ENCODE measurements around the gene FTSJ1.
A peak's percentile ranks its signal among the peaks of the same experiment; 100 is the strongest.

FTSJ1 gene

GRCh38 chrX:48471504-48471903 is 4.5 kb upstream of the FTSJ1 start:
- no peak for DNase-seq

DNA sequence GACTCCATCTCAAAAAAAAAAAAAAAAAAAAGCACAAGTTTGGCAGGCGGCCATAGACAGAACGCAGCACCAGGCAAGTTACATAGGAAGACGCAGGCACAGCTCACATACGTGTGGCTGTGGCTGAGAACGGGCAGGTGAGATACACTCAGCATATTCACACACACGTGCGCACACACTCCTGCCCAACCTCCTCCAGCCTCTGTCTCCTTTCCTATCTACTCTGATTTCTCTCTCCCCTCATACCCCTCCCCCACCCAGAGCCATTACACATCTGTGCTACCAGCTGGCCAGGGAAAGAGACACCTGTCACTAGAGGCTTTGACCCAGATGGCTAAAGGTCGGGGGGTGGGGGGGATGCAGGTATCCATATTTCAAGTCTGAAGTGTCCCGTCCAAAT is 3.8 kb upstream of the FTSJ1 start:
- DNase-seq = no peak

- no peak for DNase-seq
Measured at GRCh38 chrX:48472851-48473703, 2.9 kb upstream of the FTSJ1 start.

DNA sequence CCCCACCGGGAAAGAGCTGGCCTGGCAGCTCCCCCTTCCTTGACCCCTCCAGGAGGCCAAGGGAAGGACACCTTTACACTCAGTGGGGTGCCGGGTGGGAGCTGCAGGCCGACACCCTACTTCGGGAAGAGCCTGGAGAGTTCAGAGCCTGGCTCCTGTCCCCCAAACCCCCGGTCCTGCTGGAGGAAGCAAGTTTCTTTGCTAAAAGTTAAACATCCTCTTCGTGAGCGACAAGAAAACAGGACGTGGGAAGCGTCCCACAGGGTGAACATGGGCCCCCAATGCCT is 2.4 kb upstream of the FTSJ1 start:
- no peak for DNase-seq

DNA sequence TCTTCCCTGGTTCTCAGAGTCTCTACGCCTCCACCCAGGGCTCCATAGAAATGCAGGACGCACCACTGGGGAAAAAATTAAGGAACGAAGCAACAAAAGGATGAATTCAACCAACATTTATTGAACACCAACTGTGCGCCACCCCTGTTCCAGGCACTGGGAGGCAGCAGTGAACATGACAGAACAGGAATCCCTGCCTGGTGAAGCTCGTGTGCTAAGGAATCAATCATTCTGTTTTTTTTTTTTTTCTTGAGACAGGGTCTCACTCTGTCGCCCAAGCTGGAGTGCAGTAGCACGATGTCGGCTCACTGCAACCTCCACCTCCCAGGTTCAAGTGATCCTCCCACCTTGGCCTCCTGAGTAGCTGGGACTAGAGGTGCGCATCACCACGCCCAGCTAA is 1.9 kb upstream of the FTSJ1 start:
- DNase-seq = no peak

GRCh38 chrX:48474581-48474980 is 1.4 kb upstream of the FTSJ1 start:
- no peak for DNase-seq

GRCh38 chrX:48475296-48475695 is 703 bp upstream of the FTSJ1 start:
- peak; percentile 13 for DNase-seq

DNA sequence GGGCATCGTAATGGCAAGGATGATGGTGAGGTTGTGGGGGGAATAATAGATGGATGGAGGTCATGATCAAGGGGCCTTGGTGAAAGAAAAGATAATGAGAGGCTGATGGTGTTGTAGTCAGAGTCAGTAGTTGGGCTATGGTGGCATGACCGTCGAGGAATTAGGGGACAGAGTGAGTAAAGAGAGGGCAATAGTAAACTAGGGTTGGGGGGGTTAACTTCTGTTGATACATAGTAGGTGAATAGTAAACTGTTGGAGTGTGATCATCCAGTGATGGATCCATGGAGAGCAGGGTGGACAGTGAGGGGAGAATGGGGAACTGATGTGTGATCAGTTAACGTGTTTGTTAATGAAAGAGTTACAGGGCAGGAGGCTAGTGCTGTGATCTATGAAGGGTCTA is 920 bp downstream of the FTSJ1 start:
- DNase-seq = no peak

- no peak for DNase-seq
Measured at GRCh38 chrX:48477960-48478755, 2.2 kb downstream of the FTSJ1 start.

GRCh38 chrX:48478806-48479205 is 2.8 kb downstream of the FTSJ1 start:
- DNase-seq = no peak

DNA sequence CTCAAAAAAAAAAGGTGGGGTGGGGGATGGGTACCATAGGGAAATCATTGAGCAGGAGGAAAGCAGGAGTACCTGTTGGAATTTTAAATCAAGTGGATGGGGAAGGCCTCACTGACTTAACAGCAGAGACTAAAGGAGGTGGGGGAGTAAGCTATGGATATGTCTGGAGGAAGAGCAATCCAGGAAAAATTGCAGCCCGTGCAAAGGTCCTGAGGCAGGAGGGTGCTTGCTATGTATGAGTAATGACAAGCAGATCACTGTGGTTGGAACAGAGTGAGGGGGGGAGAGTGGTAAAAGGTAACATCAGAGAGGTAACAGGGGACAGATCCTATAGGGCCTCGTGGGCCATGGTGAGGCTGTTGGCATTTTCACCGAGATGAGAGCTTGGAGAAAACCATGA is 4.1 kb downstream of the FTSJ1 start:
- DNase-seq = no peak

GRCh38 chrX:48480583-48480982 is 4.6 kb downstream of the FTSJ1 start:
- no peak for DNase-seq

DNA sequence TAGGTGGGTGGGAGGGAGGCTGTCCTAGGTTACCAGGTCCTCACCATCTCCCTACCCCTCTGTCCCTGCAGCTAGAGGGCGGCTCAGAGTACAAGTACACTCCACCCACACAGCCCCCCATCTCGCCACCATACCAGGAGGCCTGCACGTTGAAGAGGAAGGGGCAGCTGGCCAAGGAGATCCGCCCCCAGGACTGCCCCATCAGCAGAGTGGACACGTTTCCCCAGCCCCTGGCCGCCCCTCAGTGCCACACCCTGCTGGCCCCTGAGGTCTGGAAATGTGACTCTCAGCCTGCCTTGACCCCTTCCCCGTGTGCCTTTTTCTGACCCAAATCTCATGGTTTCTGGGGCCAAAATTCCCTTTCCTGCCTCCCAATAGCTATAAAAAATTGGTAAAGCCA is 6.5 kb downstream of the FTSJ1 start:
- no peak for DNase-seq

- DNase-seq = no peak
Measured at GRCh38 chrX:48487362-48487798, 11.4 kb downstream of the FTSJ1 start.

DNA sequence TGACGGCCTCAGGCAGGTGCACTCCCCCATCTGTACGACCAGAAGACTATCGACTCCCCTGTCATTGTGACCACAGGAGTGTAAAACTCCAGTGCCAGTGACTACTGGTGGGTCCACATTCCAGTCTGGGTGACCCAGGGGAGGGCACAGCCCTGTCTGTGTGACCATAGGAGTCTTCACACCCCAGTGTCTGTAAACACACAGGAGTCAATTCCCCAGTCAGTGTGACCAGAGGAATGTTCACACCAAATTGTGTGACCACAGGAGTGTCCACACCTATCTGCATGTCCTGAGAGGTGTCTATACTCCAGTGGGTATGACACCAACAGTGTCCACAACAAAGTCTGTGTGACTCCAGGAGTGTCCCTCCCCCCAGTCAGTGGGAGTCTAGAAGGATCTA is 12.0 kb downstream of the FTSJ1 start:
- DNase-seq = no peak

GRCh38 chrX:48489296-48489695 is 13.3 kb downstream of the FTSJ1 start:
- no peak for DNase-seq

GRCh38 chrX:48489892-48490291 is 13.9 kb downstream of the FTSJ1 start:
- DNase-seq = no peak

DNA sequence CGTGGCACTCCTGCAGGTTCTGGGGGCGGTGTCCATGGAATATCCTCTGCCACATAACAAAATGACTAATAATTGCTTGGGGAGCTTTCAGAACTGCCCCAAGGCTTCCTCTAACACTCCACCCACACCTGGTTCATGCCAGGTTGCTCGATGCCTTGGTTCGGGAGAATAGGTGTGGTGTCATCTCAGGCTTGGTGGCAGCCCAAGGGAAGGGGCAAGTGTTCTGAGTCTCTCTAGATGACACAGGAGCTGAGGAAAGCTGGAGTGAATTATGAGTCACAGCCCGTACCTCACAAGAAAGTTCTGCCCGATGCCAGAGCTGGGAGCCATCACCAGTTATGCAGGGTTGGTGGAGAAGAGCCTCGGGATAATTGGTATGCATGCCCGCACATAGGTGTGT is 14.7 kb downstream of the FTSJ1 start:
- DNase-seq = no peak

DNA sequence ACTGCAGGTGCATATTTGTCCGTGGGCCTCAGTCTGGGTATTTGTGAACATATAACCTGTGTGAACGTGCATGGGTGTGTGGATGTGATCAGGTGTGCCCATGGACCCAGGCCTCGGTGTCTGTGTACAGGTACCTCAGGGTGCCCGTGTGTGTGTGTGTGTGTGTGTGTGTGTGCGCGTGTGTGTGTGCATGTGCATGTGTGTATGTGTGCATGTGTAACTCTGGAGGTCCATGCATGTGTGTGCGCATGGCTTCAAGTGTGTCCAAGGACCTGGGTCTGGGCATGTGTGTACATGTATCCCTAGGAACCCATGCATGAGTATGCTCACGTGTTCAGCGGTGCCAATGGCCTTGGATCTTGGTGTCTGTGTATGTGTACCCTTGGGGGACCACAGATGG is 15.8 kb downstream of the FTSJ1 start:
- no peak for DNase-seq

DNA sequence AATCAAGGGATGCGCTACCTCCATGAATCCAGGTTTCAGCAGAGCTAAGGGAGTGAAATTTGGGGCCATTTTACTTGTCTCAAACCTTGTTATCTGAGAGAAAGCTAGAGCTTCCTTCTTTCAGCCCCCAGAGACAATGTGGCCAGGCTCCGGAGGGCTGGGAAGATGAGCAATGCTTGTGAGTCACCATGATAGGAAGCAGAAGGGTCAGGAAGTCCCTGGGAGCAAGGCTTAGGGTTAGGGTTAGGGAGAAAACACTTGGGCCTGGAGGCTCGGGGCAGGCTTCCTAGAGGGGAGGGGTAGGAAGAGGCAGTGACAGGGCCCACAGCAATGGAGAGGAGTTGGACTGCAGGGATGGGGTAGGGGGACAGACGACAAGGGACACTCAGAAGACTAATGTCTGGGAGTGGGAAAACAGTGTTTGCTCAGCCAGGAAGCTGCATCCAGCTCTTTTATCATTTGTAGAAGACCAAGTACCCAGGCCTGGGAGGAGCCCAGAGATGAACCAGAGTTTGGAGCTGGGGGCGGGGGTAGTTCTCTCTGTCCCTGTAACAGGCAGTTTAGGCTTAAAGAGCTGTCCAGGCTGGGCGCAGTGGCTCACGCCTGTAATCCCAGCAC is 16.4 kb downstream of the FTSJ1 start:
- DNase-seq = no peak

GRCh38 chrX:48493890-48494364 is 17.9 kb downstream of the FTSJ1 start:
- no peak for DNase-seq

GRCh38 chrX:48496660-48497059 is 20.7 kb downstream of the FTSJ1 start:
- DNase-seq = no peak

- DNase-seq = no peak
Measured at GRCh38 chrX:48497871-48498270, 21.9 kb downstream of the FTSJ1 start.

DNA sequence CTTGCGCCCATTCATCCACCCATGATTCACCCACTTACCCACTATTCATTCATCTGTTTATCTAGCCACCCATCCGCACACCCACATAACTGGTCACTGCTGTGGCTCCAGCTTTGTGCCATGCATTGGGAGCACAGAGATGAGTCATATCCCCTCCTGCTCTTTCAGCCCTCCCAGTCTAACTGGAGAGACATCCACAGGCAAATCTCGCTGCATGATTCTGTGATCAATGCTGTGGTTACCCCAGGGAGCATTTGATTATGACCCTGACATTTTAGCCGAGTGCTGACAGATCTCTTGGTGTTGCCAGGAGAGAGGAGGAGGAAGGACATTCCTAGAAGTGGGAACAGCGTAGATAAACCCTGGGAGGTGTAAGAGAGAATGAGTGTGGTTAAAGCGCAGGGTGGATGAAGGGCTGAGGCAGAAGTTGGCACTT is 22.4 kb downstream of the FTSJ1 start:
- no peak for DNase-seq
